Trophoblast cell (in vitro differentiated cells and primary cell): ENCODE data around the gene MAML2.

Experiments used
- DNase-seq, 2 donors: peaks; one replicate each; pipeline ENCODE4 v3.0.0-alpha.2; 2016
- H2AFZ ChIP-seq: 2 replicates; pipeline ENCODE4 v1.6.1; 2013; ENCODE audit warnings: low read length, moderate library complexity, mild to moderate bottlenecking; ENCODE audit not compliant: insufficient read depth, poor library complexity
- H2AK5ac ChIP-seq: 2 replicates; pipeline ENCODE4 v1.6.1; 2013; ENCODE audit warnings: mild to moderate bottlenecking, low read length
- H2BK120ac ChIP-seq: 2 replicates; pipeline ENCODE4 v1.6.1; 2013; ENCODE audit warnings: low read length, mild to moderate bottlenecking, moderate library complexity; ENCODE audit not compliant: insufficient read depth, poor library complexity
- H2BK12ac ChIP-seq: 2 replicates; pipeline ENCODE4 v1.6.1; 2013; ENCODE audit warnings: mild to moderate bottlenecking, low read length, moderate library complexity
- H2BK5ac ChIP-seq: 2 replicates; pipeline ENCODE4 v1.6.1; 2013; ENCODE audit warnings: low read length, low read depth, moderate library complexity, mild to moderate bottlenecking; ENCODE audit not compliant: poor library complexity
- H3K14ac ChIP-seq: 2 replicates; pipeline ENCODE4 v1.6.1; 2013; ENCODE audit warnings: mild to moderate bottlenecking, low read length
- H3K18ac ChIP-seq: 2 replicates; pipeline ENCODE4 v1.6.1; 2013; ENCODE audit warnings: mild to moderate bottlenecking, low read length
- H3K23ac ChIP-seq: 2 replicates; pipeline ENCODE4 v1.6.1; 2013; ENCODE audit warnings: low read length
- H3K27ac ChIP-seq: 2 replicates; pipeline ENCODE4 v1.5.1; 2013; ENCODE audit warnings: low read depth, mild to moderate bottlenecking, inconsistent platforms, low read length, moderate library complexity
- H3K27me3 ChIP-seq: 2 replicates; pipeline ENCODE4 v1.6.1; 2013; ENCODE audit warnings: inconsistent platforms, mild to moderate bottlenecking, low read length, moderate library complexity; ENCODE audit not compliant: insufficient read depth
- H3K36me3 ChIP-seq, 2 experiments: 1 replicate in 1 of 2; 2 replicates in 1 of 2; pipeline ENCODE4 v1.6.1; 2013; ENCODE audit warnings: low read length in 2 of 2, mild to moderate bottlenecking in 2 of 2, moderate library complexity in 1 of 2; ENCODE audit not compliant: insufficient read depth in 2 of 2, control insufficient read depth in 1 of 2
- H3K4ac ChIP-seq: 2 replicates; pipeline ENCODE4 v1.6.1; 2013; ENCODE audit warnings: low read depth, mild to moderate bottlenecking, low read length, moderate library complexity
- H3K4me1 ChIP-seq, 2 experiments: 1 replicate in 1 of 2; 2 replicates in 1 of 2; pipeline ENCODE4 v1.6.1; 2013; ENCODE audit warnings: low read length in 2 of 2, mild to moderate bottlenecking in 2 of 2, moderate library complexity in 1 of 2; ENCODE audit not compliant: insufficient read depth in 2 of 2, control insufficient read depth in 1 of 2
- H3K4me2 ChIP-seq: 2 replicates; pipeline ENCODE4 v1.6.1; 2013; ENCODE audit warnings: inconsistent platforms, mild to moderate bottlenecking, low read length, moderate library complexity
- H3K4me3 ChIP-seq: 2 replicates; pipeline ENCODE4 v1.5.1; 2013; ENCODE audit warnings: mild to moderate bottlenecking, low read depth, low read length, inconsistent platforms
- H3K79me1 ChIP-seq: one replicate; pipeline ENCODE4 v1.6.1; 2013; ENCODE audit warnings: low read length
- H3K79me2 ChIP-seq: 2 replicates; pipeline ENCODE4 v1.6.1; 2013; ENCODE audit warnings: low read length, mild to moderate bottlenecking; ENCODE audit not compliant: control insufficient read depth, insufficient read depth, poor library complexity
- H3K9ac ChIP-seq: 2 replicates; pipeline ENCODE4 v1.6.1; 2013; ENCODE audit warnings: mild to moderate bottlenecking, low read length
- H3K9me3 ChIP-seq: 2 replicates; pipeline ENCODE4 v1.6.1; 2013; ENCODE audit warnings: low read depth, mild to moderate bottlenecking, control low read depth, inconsistent platforms, low read length; ENCODE audit not compliant: insufficient read depth
- H4K12ac ChIP-seq: 2 replicates; pipeline ENCODE4 v1.6.1; 2013; ENCODE audit warnings: low read depth, mild to moderate bottlenecking, low read length, moderate library complexity
- H4K8ac ChIP-seq: 2 replicates; pipeline ENCODE4 v1.6.1; 2013; ENCODE audit warnings: low read depth, mild to moderate bottlenecking, low read length, moderate library complexity
- H4K91ac ChIP-seq: one replicate; pipeline ENCODE4 v1.6.1; 2013; ENCODE audit warnings: low read depth, mild to moderate bottlenecking, low read length, moderate library complexity
- WGBS: extraction: QIAGEN DNeasy Blood & Tissue Kit; methylation state at CpG from one replicate; pipeline ENCODE4 v1.1.7; 2013; ENCODE audit warnings: missing lambda C conversion rate; ENCODE audit not compliant: insufficient read length, insufficient coverage; ENCODE audit errors: extremely low coverage; 5-methylcytosine and 5-hydroxymethylcytosine counted together

Gene MAML2

DNA sequence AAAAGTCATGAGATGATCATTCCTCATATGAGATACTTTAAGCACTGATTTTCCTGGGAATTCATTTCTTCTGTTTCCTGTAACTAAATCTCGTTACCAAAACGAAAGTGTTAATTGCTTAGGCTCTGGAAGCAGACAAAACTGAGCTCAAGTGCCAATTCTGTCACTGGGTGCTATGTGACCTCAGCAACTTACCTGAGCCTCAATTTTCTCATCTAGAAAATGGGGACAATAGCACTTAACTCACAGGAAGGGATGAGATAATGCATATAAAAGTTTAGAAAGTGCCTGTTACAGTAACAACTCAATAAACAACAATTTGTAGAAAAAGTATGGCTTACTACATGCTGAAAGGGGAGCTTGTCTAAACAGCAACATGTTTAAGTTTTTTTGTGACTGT, 248.8 kb downstream of the MAML2 start:
- Histone ChIP-seq H2BK120ac (no peak overlapping the region), H2BK5ac (no peak overlapping the region), H3K4me3 (no peak overlapping the region), H2AK5ac (no peak overlapping the region), H3K36me3 (peaks cover 11 to 18% of the 10 kb centered on the region in 2 experiments), H4K12ac (no peak overlapping the region), H3K27ac (no peak overlapping the region), H3K4me2 (no peak overlapping the region), H3K9ac (no peak overlapping the region), H3K79me1 (peaks cover 55% of the 10 kb centered on the region), H4K8ac (no peak overlapping the region), H3K4ac (no peak overlapping the region), H3K18ac (no peak overlapping the region), H2BK12ac (no peak overlapping the region), H4K91ac (no peak overlapping the region), H3K79me2 (peaks cover 18% of the 10 kb centered on the region), H3K9me3 (no peaks in the 10 kb centered on the region), H3K14ac (no peak overlapping the region), H3K4me1 (peaks cover 32 to 48% of the 10 kb centered on the region in 2 experiments), H3K23ac (no peak overlapping the region), H2AFZ (no peak overlapping the region), H3K27me3 (no peaks in the 10 kb centered on the region)
- no peak for DNase-seq
- WGBS = no CpG with 5 or more reads among the region's 2 CpGs

DNA sequence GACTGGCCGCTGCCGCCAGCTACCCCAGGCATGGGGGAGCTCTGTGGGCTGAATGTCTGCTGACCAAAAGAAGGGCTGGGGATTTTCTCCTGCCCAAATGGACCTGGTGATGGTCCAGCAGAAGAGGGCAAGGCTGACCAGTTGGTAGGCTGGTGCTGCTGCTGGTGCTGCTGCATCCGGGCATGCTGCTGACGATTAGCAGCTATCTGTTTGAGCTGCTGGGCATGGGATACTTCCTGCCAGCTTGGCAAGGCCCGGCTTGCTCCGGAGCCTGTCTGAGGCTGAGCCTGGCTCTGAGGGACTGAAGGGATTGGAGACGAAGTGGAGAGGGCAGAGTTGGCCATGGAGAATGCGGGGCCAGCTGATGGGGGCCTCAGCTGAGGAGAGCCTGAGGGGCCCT, 250.5 kb downstream of the MAML2 start:
- Histone ChIP-seq H4K8ac (peak overlapping the region; percentile 47), H4K12ac (peak overlapping the region; percentile 41), H3K4me1 (peaks cover 23 to 39% of the 10 kb centered on the region in 2 experiments), H4K91ac (peak overlapping the region; percentile 89), H3K18ac (peak overlapping the region; percentile 83), H3K27me3 (no peaks in the 10 kb centered on the region), H2AK5ac (peak overlapping the region; percentile 90), H2BK12ac (peak overlapping the region; percentile 89), H3K79me1 (peaks cover 43% of the 10 kb centered on the region), H3K9me3 (no peaks in the 10 kb centered on the region), H2AFZ (no peak overlapping the region), H3K9ac (no peak overlapping the region), H2BK5ac (peak overlapping the region; percentile 59), H3K36me3 (peaks cover 11 to 18% of the 10 kb centered on the region in 2 experiments), H3K14ac (peak overlapping the region; percentile 33), H3K27ac (peak overlapping the region; percentile 50), H3K4ac (peak overlapping the region; percentile 73), H3K4me2 (no peak overlapping the region), H3K79me2 (peaks cover 10% of the 10 kb centered on the region), H2BK120ac (peak overlapping the region; percentile 80), H3K23ac (no peak overlapping the region), H3K4me3 (no peak overlapping the region)
- no CpG with 5 or more reads among the region's 8 CpGs for WGBS
- no peak for DNase-seq

DNA sequence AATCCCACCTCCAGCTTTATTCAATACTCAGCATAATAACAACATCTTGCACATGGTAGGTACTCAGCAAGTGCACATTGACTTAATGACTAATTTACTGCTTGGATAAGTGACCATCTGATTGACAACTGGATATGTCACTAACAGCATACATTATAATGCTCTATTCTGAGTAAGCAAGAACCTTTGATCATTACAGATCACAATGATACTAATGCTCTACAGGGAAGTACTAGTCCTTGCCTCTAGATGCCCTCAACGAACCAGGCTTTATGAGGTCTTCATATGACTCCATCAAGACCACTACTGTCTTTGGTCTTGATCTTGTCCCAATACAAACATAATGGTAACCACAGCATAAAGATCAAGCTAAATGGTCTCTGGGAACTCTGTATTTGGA, 251.5 kb downstream of the MAML2 start:
- no CpG with 5 or more reads among the region's 1 CpG for WGBS
- Histone ChIP-seq H3K4ac (no peak overlapping the region), H3K9ac (no peak overlapping the region), H3K79me1 (peaks cover 36% of the 10 kb centered on the region), H4K12ac (no peak overlapping the region), H2AFZ (no peak overlapping the region), H3K4me1 (peaks cover 16 to 31% of the 10 kb centered on the region in 2 experiments), H2BK5ac (peak overlapping the region; percentile 65), H3K27ac (peak overlapping the region; percentile 95), H3K14ac (no peak overlapping the region), H3K27me3 (no peaks in the 10 kb centered on the region), H3K23ac (no peak overlapping the region), H4K8ac (peak overlapping the region; percentile 63), H2BK120ac (peak overlapping the region; percentile 80), H3K79me2 (peaks cover 7% of the 10 kb centered on the region), H2AK5ac (peak overlapping the region; percentile 34), H2BK12ac (no peak overlapping the region), H3K9me3 (no peaks in the 10 kb centered on the region), H3K18ac (no peak overlapping the region), H3K4me3 (no peak overlapping the region), H3K4me2 (no peak overlapping the region), H3K36me3 (peaks cover 11 to 18% of the 10 kb centered on the region in 2 experiments), H4K91ac (peak overlapping the region; percentile 89)
- DNase-seq = no peak

DNA sequence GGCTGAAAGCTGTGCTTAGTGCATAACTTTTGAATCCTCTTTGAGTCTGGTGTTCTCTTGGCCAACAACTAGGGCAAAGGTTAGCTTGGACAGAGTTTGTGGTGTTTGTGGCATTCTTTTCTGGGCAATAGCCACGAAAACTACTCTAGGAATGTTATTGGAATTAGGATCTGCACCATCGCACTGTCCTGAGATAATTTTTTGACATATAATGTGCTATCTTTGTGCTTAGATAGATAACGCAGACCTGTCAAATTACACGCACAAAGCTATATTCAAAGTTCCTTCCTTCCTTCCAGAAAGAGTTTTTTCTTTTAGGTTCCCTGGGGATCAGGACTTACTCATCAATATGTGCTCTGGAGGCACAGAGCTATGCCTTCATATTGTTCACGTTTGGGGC, 252.3 kb downstream of the MAML2 start:
- Histone ChIP-seq H4K91ac (no peak overlapping the region), H3K79me1 (peaks cover 32% of the 10 kb centered on the region), H2BK5ac (peak overlapping the region; percentile 64), H3K14ac (no peak overlapping the region), H3K4me3 (no peak overlapping the region), H3K18ac (no peak overlapping the region), H4K8ac (no peak overlapping the region), H3K4ac (no peak overlapping the region), H3K36me3 (peaks cover 11 to 18% of the 10 kb centered on the region in 2 experiments), H2AFZ (no peak overlapping the region), H3K4me2 (no peak overlapping the region), H3K23ac (no peak overlapping the region), H4K12ac (no peak overlapping the region), H3K9me3 (no peaks in the 10 kb centered on the region), H3K4me1 (peaks cover 12 to 27% of the 10 kb centered on the region in 2 experiments), H3K9ac (no peak overlapping the region), H3K79me2 (peaks cover 6% of the 10 kb centered on the region), H3K27me3 (no peaks in the 10 kb centered on the region), H2BK12ac (no peak overlapping the region), H2BK120ac (no peak overlapping the region), H2AK5ac (no peak overlapping the region), H3K27ac (peak overlapping the region; percentile 95)
- DNase-seq = peak; percentile 48 to 90
- no CpG with 5 or more reads among the region's 5 CpGs for WGBS
